HFFc6 (cell line): ENCODE results near the gene ATRAID. TPM values are rescaled to one million over a fixed set of nuclear protein-coding genes. Genes with fewer than 3 reads are reported as not detected.

Experiments used
- DNase-seq: peaks from one replicate; pipeline ENCODE4 v3.0.0-alpha.2; 2018
- H3K27ac Mint-ChIP-seq: 2 replicates; pipeline ENCODE4 v1.8.0; 2020; ENCODE audit warnings: mild to moderate bottlenecking, mixed read lengths
- H3K27me3 Mint-ChIP-seq: 2 replicates; pipeline ENCODE4 v1.8.0; 2021; ENCODE audit warnings: mild to moderate bottlenecking, moderate library complexity, mixed read lengths; ENCODE audit not compliant: insufficient read depth
- H3K36me3 Mint-ChIP-seq: 2 replicates; pipeline ENCODE4 v1.8.0; 2021; ENCODE audit warnings: low read depth, mixed read lengths
- H3K4me1 Mint-ChIP-seq: 2 replicates; pipeline ENCODE4 v1.8.0; 2020; ENCODE audit warnings: low read depth, mixed read lengths
- H3K4me3 Mint-ChIP-seq: 2 replicates; pipeline ENCODE4 v1.8.0; 2020; ENCODE audit warnings: mild to moderate bottlenecking, moderate library complexity, mixed read lengths
- H3K9me3 Mint-ChIP-seq: 2 replicates; pipeline ENCODE4 v1.8.0; 2020; ENCODE audit warnings: mild to moderate bottlenecking, mixed read lengths
- CTCF ChIP-seq: fragments of 200-600 bp; sonication (generic); IDR thresholded peaks from 2 replicates; pipeline ENCODE4 v1.5.0; 2021; ENCODE audit warnings: antibody characterized with exemption, mild to moderate bottlenecking
- total RNA-seq, 6 experiments: library from RNA; stranded (reverse); fragmentation: NEBNext Ultra II Directional; extraction: Animal tissue kit (Norgen Biotek cat#: 25700); gene quantifications; 2 replicates in 1 of 6; 3 replicates in 5 of 6; pipeline ENCODE4 v1.2.3, GENCODE V29; 2021

ATRAID gene
- total RNA-seq, 6 experiments from 2014 or later: 98.8 to 123 (median 116) TPM

DNA sequence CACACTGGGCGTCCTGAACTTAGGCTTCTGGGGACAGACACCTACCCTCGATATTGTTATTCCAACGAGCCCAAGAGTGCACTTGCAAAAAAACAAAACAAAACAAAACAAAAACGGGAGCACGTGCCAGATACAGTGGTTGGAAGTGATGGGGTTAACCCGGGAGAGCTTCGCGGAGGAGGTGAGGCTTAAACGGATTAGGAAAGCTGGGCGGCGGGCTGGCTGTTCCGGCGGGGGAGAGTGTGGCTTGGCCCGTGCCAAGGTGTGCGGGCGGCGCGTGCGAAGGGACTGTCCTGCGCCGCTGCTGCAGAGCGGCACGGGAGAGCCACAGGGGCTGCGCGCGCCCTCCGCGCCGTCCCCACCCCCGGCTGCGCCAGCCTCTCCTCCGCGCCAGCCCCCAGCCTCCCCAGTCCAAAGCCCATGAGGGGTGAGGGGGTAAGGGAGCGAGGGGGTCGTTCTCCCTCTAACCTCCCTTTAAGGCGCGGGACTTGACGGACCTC, 52.5 kb downstream of the ATRAID start:
- H3K4me3 Mint-ChIP-seq: peak overlapping the region; percentile 31; the same call in 1 of the 2 replicates
- peaks cover 14% of the 10 kb centered on the region for H3K4me1 Mint-ChIP-seq
- no peak overlapping the region for H3K27ac Mint-ChIP-seq
- TF ChIP-seq CTCF: no peak
- DNase-seq: no peak
- peaks cover 38% of the 10 kb centered on the region for H3K27me3 Mint-ChIP-seq
- no peaks in the 10 kb centered on the region for H3K9me3 Mint-ChIP-seq
- H3K36me3 Mint-ChIP-seq: no peaks in the 10 kb centered on the region

DNA sequence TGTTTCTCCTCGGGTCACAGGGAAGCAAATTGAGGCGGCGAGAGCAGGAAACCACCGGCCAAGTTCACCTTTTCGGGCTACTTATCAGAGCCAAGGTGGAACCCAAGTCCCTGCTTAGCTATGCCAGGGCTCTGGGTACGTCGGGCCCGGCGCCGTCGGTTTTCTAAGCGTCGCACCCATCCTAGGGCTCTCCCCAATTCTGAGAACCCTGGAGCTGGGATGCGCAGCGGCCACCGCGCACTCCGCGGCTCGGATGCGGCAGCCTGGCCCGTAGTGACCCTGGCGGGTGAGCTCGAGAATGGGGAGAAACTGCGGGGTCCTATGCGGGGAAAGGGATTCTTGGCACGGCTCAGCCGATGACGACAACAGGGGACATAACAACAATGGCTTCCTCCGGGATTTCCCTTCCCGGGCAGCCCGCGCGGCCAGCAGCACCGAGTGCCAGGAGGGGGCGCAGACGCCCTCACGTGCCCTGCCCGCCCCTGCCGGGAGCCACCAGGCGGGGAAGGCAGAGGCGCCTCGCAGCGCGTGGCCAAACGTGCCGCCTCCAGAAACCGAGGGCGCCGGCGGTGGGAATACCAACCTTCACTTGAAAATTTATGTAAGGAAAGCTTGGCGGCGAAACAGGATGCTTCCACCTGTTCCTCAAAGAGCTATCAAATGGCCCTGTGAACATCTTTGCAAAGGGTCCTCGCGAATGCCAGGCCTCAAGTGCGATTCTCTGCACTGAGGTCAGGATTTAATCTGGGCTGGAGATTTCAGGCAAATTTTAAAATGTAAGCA, 53.1 kb downstream of the ATRAID start:
- Mint-ChIP-seq H3K4me3 (peak overlapping the region; percentile 62), H3K9me3 (no peaks in the 10 kb centered on the region), H3K4me1 (peaks cover 14% of the 10 kb centered on the region), H3K36me3 (no peaks in the 10 kb centered on the region), H3K27me3 (peaks cover 36% of the 10 kb centered on the region), H3K27ac (no peak overlapping the region)
- peak; percentile 28 for DNase-seq
- TF ChIP-seq CTCF: peak; percentile 73

DNA sequence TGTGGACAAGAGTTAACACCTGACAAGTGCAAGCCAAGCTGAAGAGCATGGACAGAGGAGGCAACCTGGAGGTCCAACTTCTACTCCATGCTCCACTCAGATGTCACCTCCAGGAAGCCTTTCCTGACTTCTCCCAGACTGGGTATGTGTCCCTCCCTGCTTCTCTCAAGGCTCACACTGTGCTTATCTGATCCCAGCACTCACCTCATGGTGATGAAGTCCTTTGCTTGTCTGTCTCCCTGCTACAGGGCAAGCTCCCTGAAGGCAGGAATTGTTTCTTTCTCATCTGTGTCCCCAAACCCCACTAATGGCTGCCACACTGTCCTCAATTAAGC, 53.7 kb downstream of the ATRAID start:
- Mint-ChIP-seq H3K27me3 (peaks cover 34% of the 10 kb centered on the region), H3K36me3 (no peaks in the 10 kb centered on the region), H3K4me3 (no peak overlapping the region), H3K27ac (no peak overlapping the region), H3K9me3 (no peaks in the 10 kb centered on the region), H3K4me1 (peaks cover 19% of the 10 kb centered on the region)
- no peak for DNase-seq
- TF ChIP-seq CTCF: no peak

Other genes starting within 250 kb of the ATRAID start
- 10 to 100 TPM; 17.0 to 20.4 (median 17.7) TPM for gene MAPRE3, start 241.4 kb upstream of the ATRAID start, total RNA-seq
- 100 to 1,000 TPM; 119 to 162 (median 144) TPM for gene TMEM214, start 179.1 kb upstream of the ATRAID start, total RNA-seq
- gene AGBL5, start 160.4 kb upstream of the ATRAID start, total RNA-seq: 10 to 100 TPM; 23.5 to 31.4 (median 28.6) TPM
- gene OST4, start 140.4 kb upstream of the ATRAID start, total RNA-seq: 100 to 1,000 TPM; 500 to 565 (median 548) TPM
- 100 to 1,000 TPM; 144 to 208 (median 183) TPM for gene EMILIN1, start 133.4 kb upstream of the ATRAID start, total RNA-seq
- gene KHK, start 125.3 kb upstream of the ATRAID start, total RNA-seq: 1 to 10 TPM; 1.0 to 1.7 (median 1.6) TPM
- gene CGREF1, start 92.9 kb upstream of the ATRAID start, total RNA-seq: under 1 TPM in 1 of 6 experiments, not detected in 5; 0.12 TPM
- gene ABHD1, start 88.2 kb upstream of the ATRAID start, total RNA-seq: not detected
- gene PREB, start 77.4 kb upstream of the ATRAID start, total RNA-seq: 10 to 100 TPM; 43.4 to 50.7 (median 46.4) TPM
- gene PRR30, start 72.6 kb upstream of the ATRAID start, total RNA-seq: not detected
- gene TCF23, start 63.0 kb upstream of the ATRAID start, total RNA-seq: not detected
- 10 to 100 TPM; 23.6 to 32.6 (median 25.5) TPM for gene SLC5A6, start 227 bp downstream of the ATRAID start, total RNA-seq
- gene CAD, start 5.3 kb downstream of the ATRAID start, total RNA-seq: 10 to 100 TPM; 38.3 to 46.9 (median 42.8) TPM
- not detected for gene SLC30A3, start 51.0 kb downstream of the ATRAID start, total RNA-seq
- gene DNAJC5G, start 63.4 kb downstream of the ATRAID start, total RNA-seq: not detected
- gene TRIM54, start 70.4 kb downstream of the ATRAID start, total RNA-seq: not detected
- under 1 TPM; 0.46 to 0.88 (median 0.73) TPM for gene UCN, start 96.4 kb downstream of the ATRAID start, total RNA-seq
- gene MPV17, start 111.1 kb downstream of the ATRAID start, total RNA-seq: 10 to 100 TPM; 72.5 to 89.8 (median 83.5) TPM
- 10 to 100 TPM; 42.9 to 53.0 (median 48.4) TPM for gene GTF3C2, start 144.7 kb downstream of the ATRAID start, total RNA-seq
- 10 to 100 TPM; 44.5 to 48.4 (median 45.8) TPM for gene EIF2B4, start 158.3 kb downstream of the ATRAID start, total RNA-seq
- gene SNX17, start 158.6 kb downstream of the ATRAID start, total RNA-seq: 100 to 1,000 TPM; 140 to 160 (median 150) TPM
- 10 to 100 TPM; 11.9 to 15.3 (median 12.8) TPM for gene ZNF513, start 168.7 kb downstream of the ATRAID start, total RNA-seq
- 10 to 100 TPM; 74.6 to 96.8 (median 87.8) TPM for gene PPM1G, start 197.6 kb downstream of the ATRAID start, total RNA-seq
- gene NRBP1, start 216.6 kb downstream of the ATRAID start, total RNA-seq: 100 to 1,000 TPM; 101 to 110 (median 108) TPM
- gene KRTCAP3, start 230.3 kb downstream of the ATRAID start, total RNA-seq: 1 to 10 TPM in 2 of 6 experiments, under 1 TPM in 4; 0.34 to 1.3 (median 0.65) TPM